ENCODE data around the gene ROBO1. TPM values are rescaled to one million over a fixed set of nuclear protein-coding genes. Genes with fewer than 3 reads are reported as not detected.
"Not testable (repeated sequence)": the region's sequence is repeated elsewhere in the genome, so short reads cannot be mapped to it uniquely, and the experiment has no call there.

ROBO1 gene
- total RNA-seq, 1 experiment from 2014 or later: 11.2 TPM

GRCh38 chr3:78741066-78741645, 1026.6 kb downstream of the ROBO1 start:
- DNase-seq (ENCODE audit: low spot score): no peak

- DNase-seq (ENCODE audit: low spot score): no peak
Measured at GRCh38 chr3:78738833-78739232, 1029.0 kb downstream of the ROBO1 start.

- peak; percentile 19 for DNase-seq (ENCODE audit: low spot score)
Measured at GRCh38 chr3:78737988-78738387, 1029.8 kb downstream of the ROBO1 start.

DNA sequence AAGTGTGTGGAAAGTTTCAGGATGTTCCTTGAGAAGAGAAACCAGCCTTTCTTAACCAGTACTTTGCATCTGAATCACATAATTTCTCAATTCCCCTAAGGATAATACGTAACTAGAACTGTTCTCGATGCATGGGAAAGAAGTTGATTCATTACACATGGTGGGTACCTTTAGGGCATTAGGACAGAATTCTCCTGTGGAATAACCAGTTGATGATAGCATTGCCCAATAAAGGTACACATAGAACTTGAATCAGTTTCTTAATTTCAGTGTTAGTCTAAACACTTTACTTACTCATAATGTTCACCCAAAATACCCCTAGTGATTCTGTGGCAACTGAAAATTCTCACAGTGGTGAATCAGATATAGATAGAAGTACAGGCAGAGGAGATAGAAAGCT, 1030.9 kb downstream of the ROBO1 start:
- DNase-seq (ENCODE audit: low spot score): no peak

- DNase-seq (ENCODE audit: low spot score): no peak
Measured at GRCh38 chr3:78734048-78734637, 1033.7 kb downstream of the ROBO1 start.

GRCh38 chr3:78732893-78733292, 1034.9 kb downstream of the ROBO1 start:
- no peak for DNase-seq (ENCODE audit: low spot score)

- no peak for DNase-seq (ENCODE audit: low spot score)
Measured at GRCh38 chr3:78732471-78732870, 1035.3 kb downstream of the ROBO1 start.

- DNase-seq (ENCODE audit: low spot score): no peak
Measured at GRCh38 chr3:78729946-78730345, 1037.9 kb downstream of the ROBO1 start.

DNA sequence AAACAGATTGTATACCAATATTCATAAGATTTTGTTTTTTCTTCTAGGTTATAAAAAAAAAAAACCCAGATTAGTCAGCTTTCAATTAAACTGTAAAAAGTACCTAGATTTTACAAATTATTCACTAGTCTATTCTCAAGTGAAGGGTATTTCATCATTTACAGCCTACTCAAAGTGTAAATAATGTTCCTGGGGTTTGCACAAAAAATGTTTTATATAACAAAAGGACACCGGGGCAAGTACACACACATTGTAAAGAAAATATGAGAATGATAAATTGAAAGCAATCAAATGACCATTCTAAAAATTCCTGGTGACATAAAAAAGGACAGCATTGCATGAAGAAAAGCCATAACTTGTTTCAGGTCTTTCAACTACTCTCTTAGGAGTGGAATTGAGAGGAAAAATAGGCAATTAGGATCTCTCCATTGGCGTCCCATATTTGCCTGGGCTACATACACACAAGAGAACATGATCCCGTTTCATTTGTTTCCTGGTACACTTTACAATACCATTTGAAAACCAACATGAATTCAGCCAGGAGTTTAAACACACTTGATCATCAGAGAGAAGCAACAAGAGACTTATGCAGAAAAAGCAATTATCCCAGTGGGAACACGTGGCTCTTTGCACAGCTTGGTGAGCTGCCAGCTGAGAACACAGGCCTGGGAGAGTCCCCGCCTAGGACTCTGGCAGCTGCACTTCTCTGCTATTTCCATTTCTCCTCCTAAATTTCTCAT, 1039.2 kb downstream of the ROBO1 start:
- no peak for DNase-seq (ENCODE audit: low spot score)

DNA sequence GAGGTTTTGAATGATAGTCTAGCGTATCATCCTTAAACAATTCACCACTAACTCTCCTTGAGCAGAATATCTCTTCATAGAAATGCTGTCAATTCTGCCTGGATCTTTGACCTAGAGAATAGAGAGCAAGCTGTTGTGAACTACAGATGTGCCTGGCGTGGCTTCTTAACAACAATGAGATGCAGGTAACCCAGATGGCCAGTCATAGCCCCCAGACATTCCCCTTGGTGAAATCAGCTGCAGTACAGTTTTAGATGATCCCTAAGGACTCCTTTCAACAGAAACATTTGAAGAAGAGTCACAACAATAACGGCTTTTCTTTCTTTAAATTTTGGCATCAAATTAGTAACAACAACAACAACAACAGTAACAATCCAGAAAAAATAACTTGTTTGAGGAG, 1041.3 kb downstream of the ROBO1 start:
- DNase-seq (ENCODE audit: low spot score): no peak

GRCh38 chr3:78725703-78726246, 1042.0 kb downstream of the ROBO1 start:
- DNase-seq (ENCODE audit: low spot score): no peak

GRCh38 chr3:78724859-78725258, 1042.9 kb downstream of the ROBO1 start:
- DNase-seq (ENCODE audit: low spot score): no peak

- not testable (repeated sequence) for DNase-seq (ENCODE audit: low spot score)
Measured at GRCh38 chr3:78724364-78724763, 1043.4 kb downstream of the ROBO1 start.

DNA sequence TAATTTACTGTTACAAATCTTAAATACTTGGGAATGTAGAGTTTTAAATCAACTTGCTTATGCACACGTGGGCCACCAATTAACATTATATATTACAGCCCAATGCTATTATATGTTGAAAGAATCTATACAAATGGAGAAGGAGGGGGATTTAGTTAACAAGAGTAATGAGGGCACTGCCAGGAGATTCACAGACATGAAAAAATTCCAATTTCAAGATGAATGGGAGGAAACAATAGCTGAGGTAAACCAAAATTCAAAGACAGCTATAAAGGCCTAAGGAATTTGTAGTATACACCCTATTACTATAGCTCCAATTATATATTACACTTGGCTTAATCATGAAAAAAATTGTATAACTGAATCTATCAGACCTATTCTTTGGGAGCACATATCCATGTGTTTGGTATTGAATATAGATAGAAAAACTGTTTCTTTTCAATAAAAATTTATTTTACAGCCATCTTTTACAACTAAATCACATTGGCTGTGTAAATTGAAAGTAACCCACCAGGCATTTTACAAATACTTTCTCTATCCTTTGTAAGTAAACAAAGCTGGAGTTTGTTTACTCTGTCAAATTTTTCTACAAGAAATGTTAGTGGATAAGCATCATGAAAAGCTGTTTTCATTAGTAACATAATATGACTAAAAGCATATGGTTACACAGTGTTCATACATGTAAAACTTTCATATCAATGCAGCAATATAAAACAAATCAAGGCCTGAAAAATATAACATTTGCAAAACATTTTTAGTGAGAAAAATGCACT, 1045.8 kb downstream of the ROBO1 start:
- DNase-seq (ENCODE audit: low spot score): no peak

DNA sequence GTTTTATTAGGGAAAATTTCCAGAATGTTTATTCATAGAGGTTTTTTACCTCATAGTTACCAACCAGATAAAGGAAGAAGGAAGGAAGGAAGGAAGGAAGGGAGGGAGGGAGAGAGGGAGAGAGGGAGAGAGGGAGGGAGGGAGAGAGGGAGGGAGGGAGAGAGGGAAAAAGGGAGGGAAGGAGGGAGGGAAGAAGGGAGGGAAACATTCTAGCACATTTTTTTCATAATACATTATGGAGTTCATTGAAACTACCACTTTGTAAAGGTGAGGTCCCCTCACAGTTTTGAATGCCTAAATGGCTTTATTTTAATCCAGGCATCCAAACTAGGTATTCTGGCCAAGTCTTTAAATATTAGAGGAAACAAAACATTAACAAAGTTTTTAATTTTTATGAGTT, 1049.1 kb downstream of the ROBO1 start:
- no peak for DNase-seq (ENCODE audit: low spot score)

DNA sequence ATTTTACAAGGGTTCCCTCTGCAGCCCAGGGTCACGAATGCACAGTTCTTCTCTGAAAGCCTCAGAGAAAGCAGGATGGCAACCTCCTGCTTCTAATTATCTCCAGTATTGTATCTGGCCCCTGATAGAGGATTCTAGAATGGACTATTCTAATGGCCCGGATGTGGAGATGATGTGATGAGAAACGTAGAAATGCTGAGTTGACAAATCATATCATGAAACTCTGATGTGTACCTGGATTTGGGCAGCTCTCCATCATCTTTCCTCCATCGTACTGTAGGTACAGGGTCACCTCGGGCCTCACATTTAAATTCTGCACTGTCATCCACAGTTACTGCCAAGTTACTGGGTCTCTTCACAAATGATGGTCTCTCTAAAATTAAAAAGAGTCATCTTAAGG, 1050.8 kb downstream of the ROBO1 start:
- DNase-seq (ENCODE audit: low spot score): no peak

DNA sequence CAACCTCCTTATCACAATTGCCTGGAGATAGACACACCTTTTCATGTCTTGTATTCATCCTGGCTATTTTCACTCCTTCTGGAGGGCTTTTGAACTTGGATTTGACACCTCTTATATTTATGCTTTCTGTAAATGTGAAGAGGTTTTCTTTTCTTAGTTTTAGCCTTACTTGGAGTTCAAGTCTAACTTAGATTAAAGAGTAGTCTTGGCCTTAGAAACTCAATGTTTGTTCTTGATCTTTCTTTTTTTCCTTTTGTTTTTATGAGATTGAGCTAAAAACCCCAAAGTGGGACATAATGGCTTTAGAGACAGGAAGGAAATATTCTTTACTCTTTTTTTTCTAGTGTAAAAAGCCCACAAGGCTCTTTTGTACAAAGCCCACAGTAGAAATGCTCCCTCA, 1054.9 kb downstream of the ROBO1 start:
- no peak for DNase-seq (ENCODE audit: low spot score)

DNA sequence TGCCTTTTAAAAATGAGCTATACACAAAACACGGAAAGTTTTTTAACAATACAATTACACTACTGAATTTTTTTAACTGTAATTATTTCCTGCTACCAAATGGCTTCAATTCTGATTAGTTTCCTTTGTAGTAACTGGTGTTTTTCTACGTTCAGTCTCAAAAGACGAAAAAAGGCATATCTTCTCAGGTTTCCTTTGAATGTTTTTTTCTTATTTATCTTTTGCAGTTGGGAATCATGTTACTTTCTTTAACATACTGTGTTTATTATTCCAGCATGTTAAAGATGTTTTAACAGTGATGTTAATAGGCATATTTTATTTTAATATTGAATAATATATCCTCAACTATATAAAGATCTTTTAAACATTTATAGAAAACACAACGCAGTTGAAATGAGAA, 1055.5 kb downstream of the ROBO1 start:
- DNase-seq (ENCODE audit: low spot score): no peak

DNA sequence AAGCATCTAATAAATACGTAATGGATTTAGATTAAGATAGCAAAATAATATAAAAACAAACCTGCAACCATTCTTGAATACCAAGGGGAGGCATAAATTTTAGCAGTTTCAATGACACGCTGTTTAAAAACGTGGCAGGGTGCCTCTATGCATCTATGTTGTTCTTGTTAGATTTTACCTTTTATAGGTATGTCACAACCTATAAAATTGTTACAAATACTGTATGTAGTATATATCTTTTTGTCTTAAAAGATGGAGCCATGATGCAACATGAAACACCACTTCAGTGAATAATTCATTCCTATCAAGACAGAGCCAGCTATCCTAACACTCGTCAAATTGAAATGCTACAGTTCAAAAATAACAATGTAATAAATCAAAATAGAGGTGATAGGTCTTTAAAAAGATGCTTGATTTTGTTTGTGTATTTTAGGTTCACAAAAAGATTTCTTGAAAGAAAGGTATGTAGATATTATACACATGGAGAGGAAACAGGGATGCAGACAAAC, 1059.2 kb downstream of the ROBO1 start:
- DNase-seq (ENCODE audit: low spot score): no peak

- no peak for DNase-seq (ENCODE audit: low spot score)
Measured at GRCh38 chr3:78707609-78708008, 1060.2 kb downstream of the ROBO1 start.

DNA sequence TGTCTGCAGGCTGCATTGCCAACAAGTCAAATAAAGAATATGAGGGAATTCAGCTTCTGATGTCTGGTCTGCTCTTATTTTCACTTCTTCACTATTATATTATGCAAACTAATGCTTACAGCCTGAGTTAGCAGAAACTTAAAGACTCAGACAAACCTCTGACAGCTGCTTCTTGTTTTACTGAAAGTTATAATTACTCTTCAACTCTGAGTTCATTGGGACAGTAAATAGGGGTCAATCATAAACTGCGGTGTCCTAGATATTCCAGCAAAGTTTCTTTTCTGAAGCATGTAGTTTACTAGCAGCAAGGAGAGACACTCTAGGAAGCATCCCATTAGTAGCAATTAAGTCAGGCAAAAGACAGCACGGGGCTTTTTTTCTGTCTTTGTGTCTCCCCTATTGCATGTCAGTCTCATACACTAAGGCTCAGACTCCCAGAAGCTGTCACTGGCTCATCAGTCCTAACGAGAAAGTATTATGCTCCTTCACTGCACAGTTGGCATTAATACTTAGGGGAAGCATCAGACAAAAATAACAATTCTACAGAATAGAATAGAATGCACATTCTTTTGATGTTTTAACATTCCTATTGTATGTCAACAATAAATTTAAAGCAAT, 1060.8 kb downstream of the ROBO1 start:
- no peak for DNase-seq (ENCODE audit: low spot score)

- no peak for DNase-seq (ENCODE audit: low spot score)
Measured at GRCh38 chr3:78703944-78704343, 1063.9 kb downstream of the ROBO1 start.
